IMR-90 (cell line): ENCODE data around the gene TNRC6A. TPM values are rescaled to one million over a fixed set of nuclear protein-coding genes. Genes with fewer than 3 reads are reported as not detected.

ENCODE experiments used
- ATAC-seq: fragments of 200-7000 bp; cut with Tn5 transposase; 2 replicates; pipeline ENCODE4 v1.9.1; 2020; ENCODE audit warnings: low read depth, mild to moderate bottlenecking, moderate library complexity
- BruUV-seq: library from RNA; stranded (reverse); fragments of 400-500 nt; replicated peaks from 2 replicates; lab custom pipeline; 2021; lab: Mats Ljungman, UMichigan
- CTCF ChIA-PET: fragments of 300-600 bp; formaldehyde crosslinking; extraction: SDS; loops from one replicate; lab custom pipeline; 2021; ENCODE audit warnings: antibody characterized with exemption; lab: Yijun Ruan, JAX
- POLR2A ChIA-PET: fragments of 300-600 bp; sonication (Branson Sonifier 250); formaldehyde crosslinking; loops from one replicate; lab custom pipeline; 2022; ENCODE audit warnings: antibody characterized with exemption; ENCODE audit not compliant: unreplicated experiment; lab: Charles Lee
- DNase-seq: peaks from one replicate; pipeline ENCODE4 v3.0.0; 2013
- H2AFZ ChIP-seq: replicated peaks from 2 replicates; pipeline ENCODE3; 2013; ENCODE audit warnings: low read length, mild to moderate bottlenecking; ENCODE audit not compliant: poor library complexity
- H2AK5ac ChIP-seq: 2 replicates; pipeline ENCODE4 v1.6.1; 2013; ENCODE audit warnings: low read depth, low read length, inconsistent platforms
- H2AK9ac ChIP-seq: replicated peaks from 2 replicates; pipeline ENCODE3; 2013; ENCODE audit warnings: mild to moderate bottlenecking, low read depth, low read length, moderate library complexity; ENCODE audit not compliant: poor library complexity
- H2BK120ac ChIP-seq: 2 replicates; pipeline ENCODE4 v1.6.1; 2013; ENCODE audit warnings: low read depth, low read length, inconsistent platforms
- H2BK15ac ChIP-seq: 3 replicates; pipeline ENCODE4 v1.6.1; 2013; ENCODE audit warnings: low read depth, low read length, inconsistent platforms
- H2BK20ac ChIP-seq: 2 replicates; pipeline ENCODE4 v1.6.1; 2013; ENCODE audit warnings: low read depth, mild to moderate bottlenecking, inconsistent platforms, low read length, moderate library complexity
- H2BK5ac ChIP-seq: 2 replicates; pipeline ENCODE4 v1.6.1; 2013; ENCODE audit warnings: mild to moderate bottlenecking, low read depth, low read length, inconsistent platforms; ENCODE audit not compliant: poor library complexity, severe bottlenecking
- H3K14ac ChIP-seq: replicated peaks from 2 replicates; pipeline ENCODE4 v1.6.1; 2013; ENCODE audit warnings: low read depth, low read length, inconsistent platforms
- H3K18ac ChIP-seq: 2 replicates; pipeline ENCODE4 v1.6.1; 2013; ENCODE audit warnings: low read depth, low read length, control low read depth
- H3K23ac ChIP-seq: 2 replicates; pipeline ENCODE4 v1.6.1; 2013; ENCODE audit warnings: low read depth, low read length, inconsistent platforms
- H3K27ac ChIP-seq: 2 replicates; pipeline ENCODE4 v1.5.1; 2013; ENCODE audit warnings: mild to moderate bottlenecking, control low read depth, low read length; ENCODE audit not compliant: insufficient read depth
- H3K27me3 ChIP-seq: 2 replicates; pipeline ENCODE4 v1.6.1; 2013; ENCODE audit warnings: low read length; ENCODE audit not compliant: control insufficient read depth, insufficient read depth
- H3K36me3 ChIP-seq: 2 replicates; pipeline ENCODE4 v1.6.1; 2013; ENCODE audit warnings: low read length, mixed read lengths; ENCODE audit not compliant: control insufficient read depth, insufficient read depth
- H3K4ac ChIP-seq: 2 replicates; pipeline ENCODE4 v1.6.1; 2013; ENCODE audit warnings: low read depth, low read length, inconsistent platforms
- H3K4me1 ChIP-seq: 2 replicates; pipeline ENCODE4 v1.6.1; 2013; ENCODE audit warnings: low read length, mixed read lengths; ENCODE audit not compliant: control insufficient read depth, insufficient read depth
- H3K4me2 ChIP-seq: 2 replicates; pipeline ENCODE4 v1.6.1; 2013; ENCODE audit warnings: low read depth, mild to moderate bottlenecking, control low read depth, low read length, moderate library complexity
- H3K4me3 ChIP-seq: 2 replicates; pipeline ENCODE4 v1.5.1; 2013; ENCODE audit warnings: low read depth, mild to moderate bottlenecking, control low read depth, low read length, moderate library complexity; ENCODE audit not compliant: insufficient read depth
- H3K56ac ChIP-seq: 2 replicates; pipeline ENCODE4 v1.6.1; 2013; ENCODE audit warnings: low read length, inconsistent platforms; ENCODE audit not compliant: insufficient read depth; ENCODE audit errors: extremely low read depth
- H3K79me1 ChIP-seq, 2 experiments: 2 replicates each; pipeline ENCODE4 v1.6.1; 2013; ENCODE audit warnings: low read length in 2 of 2, inconsistent platforms in 1 of 2, low read depth in 1 of 2
- H3K9ac ChIP-seq: 2 replicates; pipeline ENCODE4 v1.6.1; 2013; ENCODE audit warnings: low read depth, low read length, control low read depth
- H3K9me1 ChIP-seq: 2 replicates; pipeline ENCODE4 v1.6.1; 2013; ENCODE audit warnings: low read length, inconsistent platforms; ENCODE audit not compliant: insufficient read depth
- H3K9me3 ChIP-seq: 2 replicates; pipeline ENCODE4 v1.6.1; 2013; ENCODE audit warnings: low read length; ENCODE audit not compliant: control insufficient read depth, insufficient read depth
- H4K20me1 ChIP-seq: 2 replicates; pipeline ENCODE4 v1.6.1; 2013; ENCODE audit warnings: low read length, inconsistent platforms; ENCODE audit not compliant: insufficient read depth
- H4K5ac ChIP-seq: 2 replicates; pipeline ENCODE4 v1.6.1; 2013; ENCODE audit warnings: mild to moderate bottlenecking, low read depth, low read length, control low read depth
- H4K8ac ChIP-seq, 2 experiments: 2 replicates each; pipeline ENCODE4 v1.6.1; 2013; ENCODE audit warnings: low read depth in 2 of 2, low read length in 2 of 2, control low read depth in 1 of 2, inconsistent platforms in 1 of 2
- H4K91ac ChIP-seq: 2 replicates; pipeline ENCODE4 v1.6.1; 2013; ENCODE audit warnings: low read depth, low read length, inconsistent platforms; ENCODE audit not compliant: insufficient read depth
- BHLHE40 ChIP-seq: fragments of 150-350 bp; IDR thresholded peaks from 2 replicates; pipeline ENCODE4 v1.6.1; 2016; ENCODE audit warnings: mild to moderate bottlenecking, low read depth, low read length
- CEBPB ChIP-seq: IDR thresholded peaks from 2 replicates; pipeline ENCODE4 v1.6.1; 2012; ENCODE audit warnings: low read depth, low read length, improper control_type of control experiment
- CTCF ChIP-seq: conservative IDR thresholded peaks from 2 replicates; pipeline ENCODE4 v1.5.1; 2012; ENCODE audit warnings: mild to moderate bottlenecking, low read depth, low read length, improper control_type of control experiment
- ELK1 ChIP-seq: fragments of 150-350 bp; IDR thresholded peaks from 2 replicates; pipeline ENCODE4 v1.6.1; 2016; ENCODE audit warnings: low read depth, mild to moderate bottlenecking, low read length, moderate library complexity, borderline replicate concordance
- FOS ChIP-seq: fragments of 150-350 bp; IDR thresholded peaks from 2 replicates; pipeline ENCODE4 v1.6.1; 2016; ENCODE audit warnings: low read depth, low read length
- MAFK ChIP-seq: IDR thresholded peaks from 2 replicates; pipeline ENCODE4 v1.6.1; 2012; ENCODE audit warnings: low read depth, low read length, improper control_type of control experiment
- MAZ ChIP-seq: IDR thresholded peaks from 2 replicates; pipeline ENCODE4 v1.6.1; 2012; ENCODE audit warnings: low read depth, mild to moderate bottlenecking, low read length, improper control_type of control experiment, moderate library complexity, borderline replicate concordance
- POLR2A ChIP-seq: IDR thresholded peaks from 2 replicates; pipeline ENCODE4 v1.6.1; 2012; ENCODE audit warnings: mild to moderate bottlenecking, low read depth, low read length
- RAD21 ChIP-seq: IDR thresholded peaks from 2 replicates; pipeline ENCODE4 v1.6.1; 2012; ENCODE audit warnings: low read length, improper control_type of control experiment
- RCOR1 ChIP-seq: IDR thresholded peaks from 2 replicates; pipeline ENCODE4 v1.6.1; 2012; ENCODE audit warnings: mild to moderate bottlenecking, low read length, improper control_type of control experiment; ENCODE audit not compliant: insufficient replicate concordance
- SMC3 ChIP-seq: fragments of 150-350 bp; IDR thresholded peaks from 2 replicates; pipeline ENCODE4 v1.6.1; 2016; ENCODE audit warnings: low read depth, mild to moderate bottlenecking, antibody characterized with exemption, low read length, moderate library complexity
- USF2 ChIP-seq: fragments of 150-350 bp; IDR thresholded peaks from 2 replicates; pipeline ENCODE4 v1.6.1; 2017; ENCODE audit warnings: mild to moderate bottlenecking, antibody characterized with exemption, low read length, low read depth
- WGBS, 2 experiments: methylation state at CpG; one replicate each; pipeline versions ENCODE4 v1.1.5 to v1.1.7; 2013; ENCODE audit warnings: missing lambda C conversion rate in 2 of 2; ENCODE audit not compliant: insufficient read length in 1 of 2; ENCODE audit errors: extremely low coverage in 2 of 2; 5-methylcytosine and 5-hydroxymethylcytosine counted together
- dilution Hi-C: fragments of 300-500 bp; cut with HindIII; formaldehyde crosslinking; loops from one replicate; pipeline ENCODE4 v1.14.3; 2018; ENCODE audit warnings: low sequenced_read_pairs; ENCODE audit not compliant: unreplicated experiment
- in situ Hi-C: fragments of 300-500 bp; cut with MboI; formaldehyde crosslinking; loops from 3 replicates; pipeline ENCODE4 v1.14.3; 2019; ENCODE audit warnings: low sequenced_read_pairs, inconsistent platforms, mixed read lengths
- intact Hi-C: fragments of 100-400 bp; cut with micrococcal nuclease; formaldehyde crosslinking; loops from 2 replicates; pipeline ENCODE4 v1.10.0; 2022
- polyA plus RNA-seq, 3 experiments: library from polyadenylated mRNA; depleted of rRNA; stranded (reverse); fragments of >200 nt; gene quantifications; 2 replicates each; pipeline ENCODE4 v1.2.3, GENCODE V29; 2012; ENCODE audit warnings: low replicate concordance in 1 of 3
- total RNA-seq: library from RNA; depleted of rRNA; stranded (reverse); fragments of >200 nt; gene quantifications from 2 replicates; pipeline ENCODE4 v1.2.3, GENCODE V29; 2012

The TNRC6A gene
- total and polyA plus RNA-seq, 2 of the 4 experiments (the other 2 are of a cell fraction): 32.4 to 42.3 TPM

GRCh38 chr16:24747441-24747840 lies 18.0 kb downstream of the TNRC6A start:
- TF ChIP-seq MAFK: no peak
- TF ChIP-seq POLR2A: no peak
- no peak for TF ChIP-seq RAD21
- TF ChIP-seq CTCF: no peak
- TF ChIP-seq BHLHE40: no peak
- TF ChIP-seq MAZ: no peak
- TF ChIP-seq RCOR1: no peak
- no peak for TF ChIP-seq USF2
- TF ChIP-seq ELK1: no peak
- TF ChIP-seq FOS: no peak
- no peak for TF ChIP-seq SMC3
- no peak for TF ChIP-seq CEBPB
- no peak overlapping the region for H3K4ac ChIP-seq
- H3K4me2 ChIP-seq: peak overlapping the region; percentile 24; the same call in 1 of the 2 replicates
- no peak overlapping the region; the same call in 1 of the 2 replicates for H3K23ac ChIP-seq
- no peak overlapping the region for H2BK120ac ChIP-seq
- peaks cover 21% of the 10 kb centered on the region for H3K9me1 ChIP-seq
- no TSS peak for BruUV-seq
- no peak overlapping the region for H3K4me3 ChIP-seq
- intact Hi-C loops (no loop called here), dilution Hi-C loops (no loop called here), in situ Hi-C loops (no loop called here)
- no peak overlapping the region for H2BK20ac ChIP-seq
- peaks cover 24 to 86% of the 10 kb centered on the region in 2 experiments for H3K79me1 ChIP-seq
- H2BK15ac ChIP-seq: 0 out of 3 replicates have a peak overlapping the region, but pooled peaks have one; percentile 2
- H3K18ac ChIP-seq: no peak overlapping the region
- ChIA-PET POLR2A (no interaction called here), CTCF (interaction anchor here (1.7 kb wide), 1 partner anchor 167 kb away, joined by 3 read pairs; no protein-coding TSS in a partner anchor)
- peaks cover 93% of the 10 kb centered on the region for H4K20me1 ChIP-seq
- no peak for DNase-seq
- no peak overlapping the region for H4K8ac ChIP-seq
- H2BK5ac ChIP-seq: no peak overlapping the region
- H3K4me1 ChIP-seq: peaks cover 20% of the 10 kb centered on the region
- no peak for ATAC-seq
- H2AK9ac ChIP-seq: no peak overlapping the region
- no peak overlapping the region for H2AK5ac ChIP-seq
- no peak overlapping the region for H3K14ac ChIP-seq
- peak overlapping the region; percentile 13; the same call in 1 of the 2 replicates for H3K27ac ChIP-seq
- no peak overlapping the region for H2AFZ ChIP-seq
- whole genome bisulfite sequencing, 2 experiments: no CpG with 5 or more reads among the region's 2 CpGs
- H3K27me3 ChIP-seq: no peaks in the 10 kb centered on the region
- H3K9ac ChIP-seq: no peak overlapping the region
- H4K91ac ChIP-seq: no peak overlapping the region
- no peaks in the 10 kb centered on the region for H3K9me3 ChIP-seq
- H3K36me3 ChIP-seq: peaks cover 3% of the 10 kb centered on the region; the same call in 1 of the 2 replicates
- H3K56ac ChIP-seq: no peak overlapping the region
- no peak overlapping the region for H4K5ac ChIP-seq
